Measurements from ENCODE around the gene KIF1C.

DNA sequence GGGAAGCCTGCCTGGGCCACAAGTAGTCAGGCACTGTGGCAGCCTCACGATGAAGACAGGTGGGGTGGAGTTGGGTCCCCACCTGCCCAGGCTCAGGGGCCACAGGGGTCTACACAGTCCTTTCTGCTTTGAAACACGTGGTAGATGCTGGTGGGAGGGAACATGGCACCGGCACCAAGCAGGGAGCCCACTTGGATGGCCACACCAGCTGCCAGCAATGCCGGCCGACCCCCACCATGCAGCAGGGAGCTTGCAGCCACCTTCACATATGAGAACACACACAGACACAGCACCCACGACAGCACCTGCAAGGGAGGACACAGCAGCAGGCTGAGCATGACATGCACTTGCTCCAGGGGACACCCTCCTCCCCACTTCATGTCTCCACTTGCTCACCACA lies 35.1 kb downstream of the KIF1C start:
- no peak for TF ChIP-seq CTCF (IDR thresholded peaks at IDR 0.05; ENCODE audit: insufficient read depth, low read length)
- TF ChIP-seq POLR2AphosphoS5 (IDR thresholded peaks at IDR 0.05; ENCODE audit: low read depth) = no peak
- TF ChIP-seq SPI1 (IDR thresholded peaks at IDR 0.05; ENCODE audit: borderline replicate concordance, low read depth) = no peak

Measured in HL-60 (cell line).